K562 (cell line): ENCODE results near the gene GNPTAB. TPM values are rescaled to one million over a fixed set of nuclear protein-coding genes. Genes with fewer than 3 reads are reported as not detected.

ENCODE experiments used
- EHMT2 ChIP-seq: fragments of 450-650 bp; IDR thresholded peaks from 2 replicates; pipeline ENCODE4 v1.6.1; 2018; ENCODE audit warnings: antibody characterized with exemption
- FOXP1 ChIP-seq: sonication (generic); formaldehyde crosslinking; IDR thresholded peaks from 2 replicates; pipeline ENCODE4 v1.8.0; 2022; ENCODE audit warnings: mild to moderate bottlenecking, missing genetic modification reagents
- PCBP1 ChIP-seq: fragments of 200-400 bp; formaldehyde crosslinking; IDR thresholded peaks from 2 replicates; pipeline ENCODE4 v1.6.1; 2018; ENCODE audit warnings: mild to moderate bottlenecking, low read depth, low read length; ENCODE audit not compliant: poor library complexity, severe bottlenecking
- RCOR1 ChIP-seq, 2 experiments: IDR thresholded peaks; 2 replicates each; pipeline ENCODE4 v1.6.1; 2012; ENCODE audit warnings: low read depth in 2 of 2, low read length in 2 of 2, borderline replicate concordance in 1 of 2, improper control_type of control experiment in 1 of 2
- RUNX1 ChIP-seq: sonication (generic); IDR thresholded peaks from 2 replicates; pipeline ENCODE4 v1.6.1; 2016; ENCODE audit warnings: antibody characterized with exemption, low read depth
- THRAP3 ChIP-seq: fragments of 450-650 bp; IDR thresholded peaks from 2 replicates; pipeline ENCODE4 v1.6.1; 2016; ENCODE audit warnings: mild to moderate bottlenecking, inconsistent platforms, borderline replicate concordance
- WHSC1 ChIP-seq: IDR thresholded peaks from one replicate; pipeline ENCODE4 v1.6.1; 2012; ENCODE audit warnings: low read length, control low read depth, inconsistent platforms
- ZEB2 ChIP-seq: fragments of 450-650 bp; IDR thresholded peaks from 2 replicates; pipeline ENCODE4 v1.6.1; 2016
- ZNF436 ChIP-seq: fragments of 250-450, 450-650 bp; sonication (Bioruptor Pico); formaldehyde crosslinking; IDR thresholded peaks from 2 replicates; pipeline ENCODE4 v1.7.0; 2020; ENCODE audit warnings: mild to moderate bottlenecking
- ZNF444 ChIP-seq: fragments of 250-450 bp; sonication (Bioruptor Pico); IDR thresholded peaks from 2 replicates; pipeline ENCODE4 v1.4.0; 2020; ENCODE audit warnings: mild to moderate bottlenecking, moderate library complexity
- ZNF644 ChIP-seq: fragments of 200-800 bp; sonication (Bioruptor generic); IDR thresholded peaks from 2 replicates; pipeline ENCODE4 v1.6.1; 2016; ENCODE audit warnings: low read depth, missing genetic modification characterization, missing compliant biosample characterization
- polyA plus RNA-seq, 8 experiments: library from polyadenylated mRNA; depleted of rRNA in 4 of 8; stranded (reverse) in 5 of 8; unstranded in 3 of 8; fragments of >200 nt; fragmentation: Nextera tagmentation in 2 of 8; fragmentation: Illumina TruSeq in 1 of 8; extraction: Ambion mirVana in 2 of 8; extraction: Trizol in 1 of 8; gene quantifications; 2 replicates each; pipeline versions ENCODE4 v1.2.1 to v1.2.3, GENCODE V29; 2011 to 2014; ENCODE audit warnings: inconsistent platforms in 1 of 8, missing spikeins in 1 of 8
- total RNA-seq, 7 experiments: library from RNA; depleted of rRNA in 6 of 7; stranded (reverse); fragments of >200 nt in 6 of 7; fragmentation: Illumina TruSeq in 2 of 7; extraction: Trizol in 2 of 7; gene quantifications; 2 replicates each; pipeline versions ENCODE4 v1.2.1 to v1.2.3, GENCODE V29; 2011 to 2021; ENCODE audit warnings: low replicate concordance in 1 of 7
- TF ChIP-seq, protein P1 (sequence below), 2 experiments: fragments of 450-650 bp in 1 of 2; sonication (generic) in 1 of 2; formaldehyde crosslinking in 1 of 2; IDR thresholded peaks; 2 replicates each; pipeline versions ENCODE4 v1.7.1 to v1.9.0; 2016 to 2022; ENCODE audit warnings: inconsistent platforms in 1 of 2, mild to moderate bottlenecking in 1 of 2, missing genetic modification reagents in 1 of 2
- TF ChIP-seq, protein P2 (sequence below): fragments of 450-650 bp; IDR thresholded peaks from one replicate; pipeline ENCODE4 v1.6.1; 2018; ENCODE audit warnings: mild to moderate bottlenecking, moderate library complexity; ENCODE audit not compliant: partially characterized antibody
- TF ChIP-seq, protein P3 (sequence below): sonication (generic); formaldehyde crosslinking; IDR thresholded peaks from 2 replicates; pipeline ENCODE4 v1.8.0; 2022; ENCODE audit warnings: mild to moderate bottlenecking, missing genetic modification reagents

GNPTAB gene
- total and polyA plus RNA-seq, 9 of the 15 experiments (the other 6 are each of a cell fraction or from before 2014, with no cell fraction given), result 5.9 to 23.2 (median 19.3) TPM

- TF ChIP-seq RCOR1 (IDR thresholded peaks at IDR 0.05; ENCODE audit: borderline replicate concordance in 1 of 2, low read depth in 2 of 2, low read length in 2 of 2) (no peak), EHMT2 (no peak), RUNX1 (no peak), WHSC1 (no peak), ZNF436 (CRISPR knock-in tag) (no peak), PCBP1 (no peak), THRAP3 (no peak), ZEB2 (no peak), FOXP1 (CRISPR knock-in tag) (no peak), ZNF444 (CRISPR knock-in tag) (no peak), ZNF644 (no peak)
- TF ChIP-seq, protein P1, sequence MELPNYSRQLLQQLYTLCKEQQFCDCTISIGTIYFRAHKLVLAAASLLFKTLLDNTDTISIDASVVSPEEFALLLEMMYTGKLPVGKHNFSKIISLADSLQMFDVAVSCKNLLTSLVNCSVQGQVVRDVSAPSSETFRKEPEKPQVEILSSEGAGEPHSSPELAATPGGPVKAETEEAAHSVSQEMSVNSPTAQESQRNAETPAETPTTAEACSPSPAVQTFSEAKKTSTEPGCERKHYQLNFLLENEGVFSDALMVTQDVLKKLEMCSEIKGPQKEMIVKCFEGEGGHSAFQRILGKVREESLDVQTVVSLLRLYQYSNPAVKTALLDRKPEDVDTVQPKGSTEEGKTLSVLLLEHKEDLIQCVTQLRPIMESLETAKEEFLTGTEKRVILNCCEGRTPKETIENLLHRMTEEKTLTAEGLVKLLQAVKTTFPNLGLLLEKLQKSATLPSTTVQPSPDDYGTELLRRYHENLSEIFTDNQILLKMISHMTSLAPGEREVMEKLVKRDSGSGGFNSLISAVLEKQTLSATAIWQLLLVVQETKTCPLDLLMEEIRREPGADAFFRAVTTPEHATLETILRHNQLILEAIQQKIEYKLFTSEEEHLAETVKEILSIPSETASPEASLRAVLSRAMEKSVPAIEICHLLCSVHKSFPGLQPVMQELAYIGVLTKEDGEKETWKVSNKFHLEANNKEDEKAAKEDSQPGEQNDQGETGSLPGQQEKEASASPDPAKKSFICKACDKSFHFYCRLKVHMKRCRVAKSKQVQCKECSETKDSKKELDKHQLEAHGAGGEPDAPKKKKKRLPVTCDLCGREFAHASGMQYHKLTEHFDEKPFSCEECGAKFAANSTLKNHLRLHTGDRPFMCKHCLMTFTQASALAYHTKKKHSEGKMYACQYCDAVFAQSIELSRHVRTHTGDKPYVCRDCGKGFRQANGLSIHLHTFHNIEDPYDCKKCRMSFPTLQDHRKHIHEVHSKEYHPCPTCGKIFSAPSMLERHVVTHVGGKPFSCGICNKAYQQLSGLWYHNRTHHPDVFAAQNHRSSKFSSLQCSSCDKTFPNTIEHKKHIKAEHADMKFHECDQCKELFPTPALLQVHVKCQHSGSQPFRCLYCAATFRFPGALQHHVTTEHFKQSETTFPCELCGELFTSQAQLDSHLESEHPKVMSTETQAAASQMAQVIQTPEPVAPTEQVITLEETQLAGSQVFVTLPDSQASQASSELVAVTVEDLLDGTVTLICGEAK (IDR thresholded peaks at IDR 0.05), result no peak; the same call in none of the 2 replicates
- TF ChIP-seq, protein P1 (CRISPR knock-in tag; IDR thresholded peaks at IDR 0.05), result no peak
- TF ChIP-seq, protein P2, sequence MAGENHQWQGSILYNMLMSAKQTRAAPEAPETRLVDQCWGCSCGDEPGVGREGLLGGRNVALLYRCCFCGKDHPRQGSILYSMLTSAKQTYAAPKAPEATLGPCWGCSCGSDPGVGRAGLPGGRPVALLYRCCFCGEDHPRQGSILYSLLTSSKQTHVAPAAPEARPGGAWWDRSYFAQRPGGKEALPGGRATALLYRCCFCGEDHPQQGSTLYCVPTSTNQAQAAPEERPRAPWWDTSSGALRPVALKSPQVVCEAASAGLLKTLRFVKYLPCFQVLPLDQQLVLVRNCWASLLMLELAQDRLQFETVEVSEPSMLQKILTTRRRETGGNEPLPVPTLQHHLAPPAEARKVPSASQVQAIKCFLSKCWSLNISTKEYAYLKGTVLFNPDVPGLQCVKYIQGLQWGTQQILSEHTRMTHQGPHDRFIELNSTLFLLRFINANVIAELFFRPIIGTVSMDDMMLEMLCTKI, result no peak
- TF ChIP-seq, protein P3, sequence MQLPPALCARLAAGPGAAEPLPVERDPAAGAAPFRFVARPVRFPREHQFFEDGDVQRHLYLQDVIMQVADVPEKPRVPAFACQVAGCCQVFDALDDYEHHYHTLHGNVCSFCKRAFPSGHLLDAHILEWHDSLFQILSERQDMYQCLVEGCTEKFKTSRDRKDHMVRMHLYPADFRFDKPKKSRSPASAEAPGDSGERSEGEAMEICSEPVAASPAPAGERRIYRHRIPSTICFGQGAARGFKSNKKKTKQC, result no peak
Measured at GRCh38 chr12:101830367-101831325, at the start of gene GNPTAB (continued).
